ENCODE data around the gene RP2.

The RP2 gene

GRCh38 chrX:46863072-46863471 is 26.2 kb downstream of the RP2 start:
- no peak for TF ChIP-seq CTCF (IDR thresholded peaks at IDR 0.05; ENCODE audit: insufficient read depth, low read depth, low read length, missing control alignments)
- no peak for DNase-seq (ENCODE audit: low read depth)
- H3K4me3 ChIP-seq (ENCODE audit: low read depth, low read length): no peak overlapping the region

- TF ChIP-seq CTCF (IDR thresholded peaks at IDR 0.05; ENCODE audit: insufficient read depth, low read depth, low read length, missing control alignments): no peak
- no peak for DNase-seq (ENCODE audit: low read depth)
- H3K4me3 ChIP-seq (ENCODE audit: low read depth, low read length): no peak overlapping the region
Measured at GRCh38 chrX:46864606-46865005, 27.8 kb downstream of the RP2 start.

- DNase-seq (ENCODE audit: low read depth): no peak
Measured at GRCh38 chrX:46865281-46865680, 28.4 kb downstream of the RP2 start.

GRCh38 chrX:46866726-46867125 is 29.9 kb downstream of the RP2 start:
- no peak for DNase-seq (ENCODE audit: low read depth)
- no peak overlapping the region for H3K4me3 ChIP-seq (ENCODE audit: low read depth, low read length)
- TF ChIP-seq CTCF (IDR thresholded peaks at IDR 0.05; ENCODE audit: insufficient read depth, low read depth, low read length, missing control alignments): no peak

More at GRCh38 chrX:46865281-46865680, 28.4 kb downstream of the RP2 start:
- TF ChIP-seq CTCF (IDR thresholded peaks at IDR 0.05; ENCODE audit: insufficient read depth, low read depth, low read length, missing control alignments): no peak
- H3K4me3 ChIP-seq (ENCODE audit: low read depth, low read length): no peak overlapping the region

- no peak for TF ChIP-seq CTCF (IDR thresholded peaks at IDR 0.05; ENCODE audit: insufficient read depth, low read depth, low read length, missing control alignments)
- H3K4me3 ChIP-seq (ENCODE audit: low read depth, low read length): no peak overlapping the region
- DNase-seq (ENCODE audit: low read depth): no peak
Measured at GRCh38 chrX:46873746-46874145, 36.9 kb downstream of the RP2 start.

GRCh38 chrX:46876901-46877300 is 40.1 kb downstream of the RP2 start:
- DNase-seq (ENCODE audit: low read depth): no peak
- H3K4me3 ChIP-seq (ENCODE audit: low read depth, low read length): no peak overlapping the region
- no peak for TF ChIP-seq CTCF (IDR thresholded peaks at IDR 0.05; ENCODE audit: insufficient read depth, low read depth, low read length, missing control alignments)

GRCh38 chrX:46882266-46882665 is 45.4 kb downstream of the RP2 start:
- DNase-seq (ENCODE audit: low read depth): no peak
- no peak overlapping the region for H3K4me3 ChIP-seq (ENCODE audit: low read depth, low read length)
- TF ChIP-seq CTCF (IDR thresholded peaks at IDR 0.05; ENCODE audit: insufficient read depth, low read depth, low read length, missing control alignments): no peak

All from GM12865 (cell line).